ENCODE measurements around the gene ARIH2. TPM values are rescaled to one million over a fixed set of nuclear protein-coding genes. Genes with fewer than 3 reads are reported as not detected.
A peak's percentile ranks its signal among the peaks of the same experiment; 100 is the strongest.
"Not testable (repeated sequence)": the region's sequence is repeated elsewhere in the genome, so short reads cannot be mapped to it uniquely, and the experiment has no call there.

The ARIH2 gene
- total and polyA plus RNA-seq, 4 donors, result 66.6 to 96.4 (median 81.4) TPM

DNA sequence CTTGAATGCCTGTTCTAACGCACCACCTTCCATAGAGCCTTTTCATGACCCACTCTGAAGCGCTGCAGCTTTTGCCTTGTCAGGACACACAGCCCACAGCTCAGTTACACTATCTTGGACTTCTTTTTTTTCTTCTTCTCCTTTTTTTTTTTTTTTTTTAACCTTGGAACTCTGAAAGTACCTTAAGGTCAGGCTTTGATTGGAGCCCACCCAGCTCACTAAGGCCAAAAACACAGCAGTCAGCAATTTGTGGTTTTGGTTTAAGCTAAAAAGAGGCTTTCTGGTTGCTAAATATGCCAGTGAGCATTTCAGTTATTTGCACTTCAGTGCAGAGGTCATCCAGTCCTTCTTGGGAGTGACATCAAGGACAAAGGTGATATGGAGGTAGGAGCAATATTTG, 21.7 kb upstream of the ARIH2 start:
- H3K4me1 ChIP-seq (ENCODE audit: control insufficient read depth, insufficient read depth, low read length), result peaks cover 18% of the 10 kb centered on the region
- H3K9me3 ChIP-seq (ENCODE audit: control insufficient read depth, insufficient read depth, low read length), result no peaks in the 10 kb centered on the region
- no peak overlapping the region for H3K27ac ChIP-seq (ENCODE audit: low read depth, low read length)
- H3K4me3 ChIP-seq (ENCODE audit: low read depth, low read length), result no peak overlapping the region
- H3K27me3 ChIP-seq (ENCODE audit: control insufficient read depth, insufficient read depth, low read length), result no peaks in the 10 kb centered on the region
- no peaks in the 10 kb centered on the region for H3K36me3 ChIP-seq (ENCODE audit: control insufficient read depth, insufficient read depth, low read length)
- 92% methylated on average over 2 of the region's 2 CpGs for WGBS (ENCODE audit: insufficient coverage)
- DNase-seq (ENCODE audit: low read depth in 4 of 6, low spot score in 6 of 6), result peak in 1 of 6 donors; percentile 27

DNA sequence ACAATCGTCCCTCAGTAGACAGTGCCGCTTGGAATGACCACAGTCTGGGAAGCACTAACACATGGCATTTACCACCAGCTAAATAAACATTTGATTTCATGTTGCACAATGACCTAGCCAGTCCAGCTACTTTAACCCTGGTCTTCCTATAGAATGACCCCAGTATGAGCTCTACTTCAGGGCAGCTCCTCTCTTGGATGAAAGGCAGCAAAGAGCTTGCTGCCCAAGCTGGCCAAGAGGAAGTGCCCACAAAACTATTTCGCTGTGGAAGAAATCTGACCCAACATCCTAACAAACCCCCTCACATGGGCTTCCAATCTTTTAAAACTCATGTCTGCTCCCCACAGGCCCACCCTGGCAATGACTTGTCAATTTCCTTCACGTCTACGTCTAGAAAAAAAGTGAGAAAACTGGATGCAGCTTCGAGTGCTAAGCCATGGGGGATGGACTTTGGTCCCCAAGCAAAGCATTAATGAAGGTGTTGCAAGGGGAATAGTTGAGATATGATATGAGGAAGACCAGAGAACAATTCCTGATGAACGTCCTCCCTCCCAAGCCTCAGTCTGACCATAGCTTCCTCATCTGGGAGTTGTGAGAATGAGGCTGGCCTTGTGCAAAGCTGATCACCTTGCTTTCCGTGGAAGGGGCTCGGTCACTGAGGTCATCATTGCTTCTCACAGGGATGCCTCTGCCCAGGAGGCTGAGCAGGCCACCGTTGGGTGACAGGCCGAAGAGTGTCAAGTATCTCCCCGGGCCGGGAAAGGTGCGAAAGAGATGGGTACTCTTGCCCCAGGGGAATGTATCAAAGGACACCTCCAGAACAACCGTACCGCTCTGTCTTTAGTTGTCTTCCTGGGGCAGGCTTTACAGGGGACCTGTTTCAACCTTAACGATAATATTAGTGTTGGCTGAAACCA, 20.9 kb upstream of the ARIH2 start:
- Histone ChIP-seq H3K9me3 (ENCODE audit: control insufficient read depth, insufficient read depth, low read length) (no peaks in the 10 kb centered on the region), H3K27ac (ENCODE audit: low read depth, low read length) (peak overlapping the region; percentile 67), H3K27me3 (ENCODE audit: control insufficient read depth, insufficient read depth, low read length) (no peaks in the 10 kb centered on the region), H3K36me3 (ENCODE audit: control insufficient read depth, insufficient read depth, low read length) (no peaks in the 10 kb centered on the region), H3K4me3 (ENCODE audit: low read depth, low read length) (peak overlapping the region; percentile 79), H3K4me1 (ENCODE audit: control insufficient read depth, insufficient read depth, low read length) (peaks cover 18% of the 10 kb centered on the region)
- 60% methylated on average over 11 of the region's 17 CpGs for WGBS (ENCODE audit: insufficient coverage)
- DNase-seq (ENCODE audit: low read depth in 4 of 6, low spot score in 6 of 6), result no peak

DNA sequence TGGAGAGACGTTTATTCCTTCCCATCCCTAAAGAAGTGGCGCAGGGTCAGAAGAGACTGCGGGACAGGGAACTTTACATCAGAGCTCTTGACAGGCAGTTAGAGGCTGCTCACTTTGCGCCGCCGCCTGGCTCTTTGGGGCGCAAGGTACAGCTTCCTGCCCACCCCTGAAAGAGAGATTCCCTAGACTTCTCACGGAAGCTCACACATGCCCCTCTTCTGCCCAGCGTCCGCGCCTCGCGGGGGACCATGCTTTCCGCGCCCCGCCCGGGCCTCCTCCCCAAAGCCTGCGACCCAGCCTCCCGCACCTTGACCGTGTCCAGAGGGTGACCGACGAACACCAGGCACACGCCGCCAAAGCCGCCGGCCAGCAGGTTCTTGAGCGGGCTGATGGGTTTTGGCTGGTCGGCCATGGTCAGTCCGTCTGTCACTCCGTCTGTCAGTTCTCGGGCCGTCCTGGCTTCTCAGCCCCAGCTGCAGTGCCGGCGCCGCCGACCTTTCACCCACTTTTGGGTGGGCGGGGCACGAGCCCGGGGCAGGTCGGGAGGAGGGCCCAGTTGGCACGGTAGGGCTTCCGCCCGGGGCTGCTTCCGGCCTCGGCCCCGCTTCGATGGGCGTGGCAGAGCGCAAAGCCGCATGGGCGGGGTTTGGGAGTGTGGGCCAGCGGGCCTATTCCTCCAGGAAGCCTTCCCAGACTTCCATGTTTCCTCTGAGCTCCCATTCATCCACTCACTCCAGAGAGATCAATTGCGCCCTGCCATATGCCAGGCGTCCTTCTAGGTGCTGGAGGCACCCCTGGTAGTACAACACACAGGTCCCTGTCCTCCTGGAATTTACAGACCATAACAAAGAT, 20.0 kb upstream of the ARIH2 start, which contains the start of gene SLC25A20:
Gene SLC25A20, minus strand, starts transcription at position 500 of the 852 bp plus-strand sequence. Its CDS starts 88 bp downstream, at position 412.
- DNase-seq (ENCODE audit: low read depth in 4 of 6, low spot score in 6 of 6), result peak in 3 of 6 donors; percentile 42 to 86 (median 82)

DNA sequence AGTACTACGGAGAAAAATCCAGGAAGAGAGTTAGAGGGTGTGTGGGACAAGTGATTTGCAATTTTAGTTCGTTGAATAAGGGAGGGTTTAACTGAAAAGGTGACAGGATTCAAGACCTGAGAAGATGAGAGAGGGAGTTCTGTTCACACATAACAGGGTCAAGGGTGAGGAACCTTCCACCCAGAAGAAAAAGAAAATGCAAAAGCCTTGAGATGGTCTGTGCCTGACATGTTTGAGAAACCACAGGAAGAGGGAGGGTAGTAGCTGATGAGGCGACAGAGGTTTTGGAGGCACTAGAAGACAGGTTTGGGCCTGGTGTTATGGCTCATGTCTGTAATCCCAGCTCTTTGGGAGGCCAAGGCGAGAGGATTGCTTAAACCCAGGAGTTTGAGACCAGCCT, 19.4 kb upstream of the ARIH2 start:
- H3K27ac ChIP-seq (ENCODE audit: low read depth, low read length), result no peak overlapping the region
- WGBS (ENCODE audit: insufficient coverage), result 90% methylated on average over 3 of the region's 4 CpGs
- peak overlapping the region; percentile 79 for H3K4me3 ChIP-seq (ENCODE audit: low read depth, low read length)

More for the DNA sequence above, 20.0 kb upstream of the ARIH2 start, which contains the start of gene SLC25A20:
- H3K27ac ChIP-seq (ENCODE audit: low read depth, low read length), result peak within 1 kb of the TSS; percentile 67
- no peaks in the 10 kb centered on the region for H3K9me3 ChIP-seq (ENCODE audit: control insufficient read depth, insufficient read depth, low read length)
- H3K4me1 ChIP-seq (ENCODE audit: control insufficient read depth, insufficient read depth, low read length), result peaks cover 18% of the 10 kb centered on the region
- H3K36me3 ChIP-seq (ENCODE audit: control insufficient read depth, insufficient read depth, low read length), result no peaks in the 10 kb centered on the region
- under 1% methylated on average over 52 of the region's 54 CpGs for WGBS (ENCODE audit: insufficient coverage)
- no peaks in the 10 kb centered on the region for H3K27me3 ChIP-seq (ENCODE audit: control insufficient read depth, insufficient read depth, low read length)
- peak within 1 kb of the TSS; percentile 79 for H3K4me3 ChIP-seq (ENCODE audit: low read depth, low read length)

DNA sequence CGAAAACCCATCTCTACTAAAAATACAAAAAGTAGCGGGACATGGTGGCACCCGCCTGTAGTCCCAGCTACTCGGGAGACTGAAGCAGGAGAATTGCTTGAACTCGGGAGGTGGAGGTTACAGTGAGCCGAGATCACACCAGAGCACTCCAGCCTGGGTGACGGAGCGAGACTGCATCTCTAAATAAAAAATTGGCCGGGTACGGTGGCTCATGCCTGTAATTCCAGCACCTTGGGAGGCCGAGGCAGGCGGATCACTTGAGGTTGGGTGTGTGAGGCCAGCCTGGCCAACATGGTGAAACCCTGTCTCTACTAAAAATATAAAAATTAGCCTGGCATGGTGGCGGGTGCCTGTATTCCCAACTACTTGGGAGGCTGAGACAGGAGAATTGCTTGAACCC, 11.6 kb upstream of the ARIH2 start:
- H3K4me3 ChIP-seq (ENCODE audit: low read depth, low read length), result not testable (repeated sequence)
- WGBS (ENCODE audit: insufficient coverage), result 95% methylated on average over 10 of the region's 13 CpGs

More for the DNA sequence above, 19.4 kb upstream of the ARIH2 start:
- no peak for DNase-seq (ENCODE audit: low read depth in 4 of 6, low spot score in 6 of 6)
- Histone ChIP-seq H3K36me3 (ENCODE audit: control insufficient read depth, insufficient read depth, low read length) (no peaks in the 10 kb centered on the region), H3K9me3 (ENCODE audit: control insufficient read depth, insufficient read depth, low read length) (no peaks in the 10 kb centered on the region), H3K27me3 (ENCODE audit: control insufficient read depth, insufficient read depth, low read length) (no peaks in the 10 kb centered on the region), H3K4me1 (ENCODE audit: control insufficient read depth, insufficient read depth, low read length) (peaks cover 18% of the 10 kb centered on the region)

DNA sequence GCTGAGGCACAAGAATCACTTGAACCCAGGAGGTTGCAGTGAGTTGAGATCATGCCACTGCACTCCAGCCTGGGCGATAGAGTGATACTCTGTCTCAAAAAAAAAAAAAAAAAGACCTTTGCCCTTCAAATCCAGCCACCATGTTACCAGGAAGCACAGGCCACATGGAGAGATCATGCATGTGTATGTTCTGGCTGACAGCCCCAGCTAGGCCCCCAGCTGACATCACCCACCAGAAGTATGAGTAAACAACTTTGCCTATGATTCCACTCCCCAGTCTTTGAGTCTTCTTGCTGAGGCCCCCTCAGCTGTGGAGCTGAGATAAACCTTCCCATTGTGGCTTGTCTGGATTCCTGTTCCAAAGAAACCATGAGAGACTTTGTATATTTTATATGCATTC, 3.3 kb upstream of the ARIH2 start:
- H3K27ac ChIP-seq (ENCODE audit: low read depth, low read length), result no peak overlapping the region
- DNase-seq (ENCODE audit: low read depth in 4 of 6, low spot score in 6 of 6), result no peak
- WGBS (ENCODE audit: insufficient coverage), result no CpG with 5 or more reads among the region's 1 CpG

More for the DNA sequence above, 11.6 kb upstream of the ARIH2 start:
- not testable (repeated sequence) for H3K27ac ChIP-seq (ENCODE audit: low read depth, low read length); H3K36me3 ChIP-seq (ENCODE audit: control insufficient read depth, insufficient read depth, low read length); DNase-seq (ENCODE audit: low read depth in 4 of 6, low spot score in 6 of 6); H3K27me3 ChIP-seq (ENCODE audit: control insufficient read depth, insufficient read depth, low read length); H3K4me1 ChIP-seq (ENCODE audit: control insufficient read depth, insufficient read depth, low read length); H3K9me3 ChIP-seq (ENCODE audit: control insufficient read depth, insufficient read depth, low read length)

DNA sequence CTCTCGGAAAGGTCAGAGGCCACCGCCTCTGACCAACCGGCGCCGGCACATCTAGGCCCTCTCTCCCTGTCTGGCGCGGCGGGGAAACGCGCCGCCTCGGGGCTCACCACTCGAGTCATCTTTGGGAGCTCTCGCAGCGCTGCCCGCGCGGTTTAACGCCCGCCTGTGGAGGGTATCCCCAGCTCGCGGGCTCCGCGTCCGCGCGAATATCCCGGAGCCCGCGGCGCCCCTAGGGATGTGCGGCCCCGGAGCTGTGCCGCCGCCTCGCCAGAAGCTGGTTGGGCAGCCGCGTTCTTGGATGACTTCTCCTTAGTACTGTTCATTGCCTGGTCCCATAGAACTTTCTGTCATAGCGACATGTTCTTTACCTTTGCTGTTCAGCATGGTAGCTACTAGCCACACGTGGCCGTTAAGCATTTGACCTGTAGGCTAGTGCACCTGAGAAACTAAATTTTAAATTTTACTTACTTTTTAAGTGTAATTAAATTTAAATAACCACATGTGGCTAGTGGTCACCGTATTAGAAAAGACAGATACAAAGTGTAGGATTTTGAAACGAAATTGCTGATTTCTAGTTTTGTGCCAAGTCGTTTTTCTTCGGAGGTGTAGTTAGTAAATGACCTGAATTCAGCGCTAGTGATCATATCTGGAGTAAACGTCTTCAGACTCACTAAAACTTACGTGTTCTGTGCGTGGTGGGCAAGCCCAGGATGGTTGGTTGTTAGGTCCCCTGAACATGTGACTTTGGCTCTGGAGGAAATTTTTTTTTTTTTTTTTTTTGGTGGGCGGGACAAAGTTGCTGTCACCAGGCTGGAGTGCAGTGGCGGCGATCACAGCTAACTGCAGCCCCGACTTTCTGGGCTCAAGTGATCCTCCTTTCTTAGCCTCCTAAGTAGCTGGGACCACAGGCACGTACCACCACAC, 835 bp downstream of the ARIH2 start:
- peak overlapping the region; percentile 92 for H3K4me3 ChIP-seq (ENCODE audit: low read depth, low read length)
- peaks cover 18% of the 10 kb centered on the region for H3K4me1 ChIP-seq (ENCODE audit: control insufficient read depth, insufficient read depth, low read length)
- peaks cover 28% of the 10 kb centered on the region for H3K36me3 ChIP-seq (ENCODE audit: control insufficient read depth, insufficient read depth, low read length)
- 1% methylated on average over 46 of the region's 54 CpGs for WGBS (ENCODE audit: insufficient coverage)
- peak overlapping the region; percentile 98 for H3K27ac ChIP-seq (ENCODE audit: low read depth, low read length)
- H3K27me3 ChIP-seq (ENCODE audit: control insufficient read depth, insufficient read depth, low read length), result no peaks in the 10 kb centered on the region
- peak in 3 of 6 donors; percentile 6 to 39 (median 12) for DNase-seq (ENCODE audit: low read depth in 4 of 6, low spot score in 6 of 6)
- H3K9me3 ChIP-seq (ENCODE audit: control insufficient read depth, insufficient read depth, low read length), result no peaks in the 10 kb centered on the region

More for the DNA sequence above, 3.3 kb upstream of the ARIH2 start:
- Histone ChIP-seq H3K4me1 (ENCODE audit: control insufficient read depth, insufficient read depth, low read length) (peaks cover 17% of the 10 kb centered on the region), H3K9me3 (ENCODE audit: control insufficient read depth, insufficient read depth, low read length) (no peaks in the 10 kb centered on the region), H3K27me3 (ENCODE audit: control insufficient read depth, insufficient read depth, low read length) (no peaks in the 10 kb centered on the region), H3K4me3 (ENCODE audit: low read depth, low read length) (no peak overlapping the region), H3K36me3 (ENCODE audit: control insufficient read depth, insufficient read depth, low read length) (peaks cover 4% of the 10 kb centered on the region)

DNA sequence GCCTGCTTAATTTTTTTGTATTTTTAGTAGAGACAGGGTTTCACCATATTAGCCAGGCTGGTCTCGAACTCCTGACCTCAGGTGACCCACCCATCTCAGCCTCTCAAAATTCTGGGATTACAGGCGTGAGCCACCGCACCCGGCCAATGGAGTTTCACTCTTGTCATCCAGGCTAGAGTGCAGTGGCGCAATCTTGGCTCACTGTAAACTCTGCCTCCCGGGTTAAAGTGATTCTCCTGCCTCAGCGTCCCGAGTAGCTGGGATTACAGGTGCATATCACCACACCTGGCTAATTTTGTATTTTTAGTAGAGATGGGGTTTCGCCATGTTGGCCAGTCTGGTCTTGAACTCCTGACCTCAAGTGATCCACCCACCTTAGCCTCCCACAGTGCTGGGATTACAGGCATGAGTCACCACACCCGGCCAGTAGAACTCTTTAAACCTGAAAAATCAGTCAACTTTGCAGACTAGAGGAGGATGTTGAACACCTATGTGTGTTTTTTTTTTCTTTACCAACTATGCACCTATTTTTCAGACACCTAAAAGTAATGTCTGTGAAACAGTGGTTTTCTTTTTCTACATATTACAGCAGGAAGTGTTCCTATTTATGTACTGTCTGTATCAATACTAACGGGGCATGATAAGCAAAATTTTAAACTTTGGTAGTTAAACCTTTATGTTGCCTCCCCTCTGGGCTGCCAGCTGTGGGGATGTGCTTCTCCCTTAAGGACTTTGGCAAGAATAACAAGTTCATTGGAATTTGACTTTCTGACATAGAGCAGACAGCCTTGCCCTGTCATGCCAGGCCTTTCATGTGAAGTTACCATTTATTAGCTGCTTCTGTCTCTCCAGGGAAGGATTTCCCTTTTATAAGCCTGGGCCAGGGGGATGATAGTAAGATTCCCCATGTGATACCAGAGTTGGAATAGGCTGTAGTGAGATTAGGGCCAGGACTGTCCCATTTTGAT, 8.1 kb downstream of the ARIH2 start:
- Histone ChIP-seq H3K36me3 (ENCODE audit: control insufficient read depth, insufficient read depth, low read length) (peaks cover 46% of the 10 kb centered on the region), H3K9me3 (ENCODE audit: control insufficient read depth, insufficient read depth, low read length) (no peaks in the 10 kb centered on the region), H3K4me3 (ENCODE audit: low read depth, low read length) (no peak overlapping the region), H3K27me3 (ENCODE audit: control insufficient read depth, insufficient read depth, low read length) (no peaks in the 10 kb centered on the region), H3K4me1 (ENCODE audit: control insufficient read depth, insufficient read depth, low read length) (no peaks in the 10 kb centered on the region), H3K27ac (ENCODE audit: low read depth, low read length) (no peak overlapping the region)
- 98% methylated on average over 7 of the region's 11 CpGs for WGBS (ENCODE audit: insufficient coverage)
- no peak for DNase-seq (ENCODE audit: low read depth in 4 of 6, low spot score in 6 of 6)

All from spinal cord (tissue), 10 donors.